Measurements from ENCODE around the gene FHL2.
"Not testable (repeated sequence)": the region's sequence is repeated elsewhere in the genome, so short reads cannot be mapped to it uniquely, and the experiment has no call there.

FHL2 gene

GRCh38 chr2:105344704-105345345, 54.0 kb downstream of the FHL2 start:
- no peak for DNase-seq

GRCh38 chr2:105339414-105339813, 59.4 kb downstream of the FHL2 start:
- DNase-seq, result no peak

- DNase-seq, result no peak
Observed at GRCh38 chr2:105338020-105338385, 60.8 kb downstream of the FHL2 start.

GRCh38 chr2:105337122-105338019, 61.5 kb downstream of the FHL2 start, which contains the start of gene C2orf49:
Gene C2orf49, plus strand, starts transcription at chr2:105337540. Its CDS starts 48 bp downstream, at chr2:105337588.
- peak; percentile 58 to 98 (median 81) for DNase-seq

GRCh38 chr2:105336786-105337121, 62.1 kb downstream of the FHL2 start:
- no peak for DNase-seq

- no peak for DNase-seq
Observed at GRCh38 chr2:105335469-105335868, 63.4 kb downstream of the FHL2 start.

GRCh38 chr2:105334211-105334610, 64.6 kb downstream of the FHL2 start:
- no peak for DNase-seq

GRCh38 chr2:105330681-105331375, 68.0 kb downstream of the FHL2 start:
- no peak for DNase-seq

- DNase-seq, result peak in 34 of 51 donors; percentile 6 to 75 (median 46)
Observed at GRCh38 chr2:105329561-105330495, 69.0 kb downstream of the FHL2 start, which contains the start of gene TGFBRAP1. Gene TGFBRAP1, minus strand, starts transcription at chr2:105329735. Its CDS starts 21,434 bp downstream, at chr2:105308301.

GRCh38 chr2:105329197-105329554, 69.7 kb downstream of the FHL2 start:
- DNase-seq, result peak in 9 of 51 donors; percentile 12 to 42 (median 24)

GRCh38 chr2:105328281-105329196, 70.3 kb downstream of the FHL2 start:
- DNase-seq, result peak in 17 of 51 donors; percentile 11 to 63 (median 28)

GRCh38 chr2:105327690-105328089, 71.2 kb downstream of the FHL2 start:
- no peak for DNase-seq

- DNase-seq, result not testable (repeated sequence)
Observed at GRCh38 chr2:105327271-105327670, 71.6 kb downstream of the FHL2 start.

- no peak for DNase-seq
Observed at GRCh38 chr2:105325389-105325963, 73.4 kb downstream of the FHL2 start.

- no peak for DNase-seq
Observed at GRCh38 chr2:105324732-105325131, 74.1 kb downstream of the FHL2 start.

GRCh38 chr2:105324101-105324500, 74.8 kb downstream of the FHL2 start:
- no peak for DNase-seq

GRCh38 chr2:105323111-105323510, 75.7 kb downstream of the FHL2 start:
- no peak for DNase-seq

GRCh38 chr2:105321875-105322646, 76.8 kb downstream of the FHL2 start:
- DNase-seq, result no peak

Data from hypothalamus (tissue), 51 donors.